T-cell (primary cell): ENCODE results near the gene HP1BP3. TPM values are rescaled to one million over a fixed set of nuclear protein-coding genes. Genes with fewer than 3 reads are reported as not detected.

ENCODE experiments used
- ATAC-seq, 4 experiments: fragments of 200-7000 bp in 3 of 4; fragments of 150-1000 bp in 1 of 4; cut with Tn5 transposase; replicated peaks in 1 of 4; 1 replicate in 3 of 4; 2 replicates in 1 of 4; pipeline ENCODE4 v1.10.0; 2021; ENCODE audit warnings: moderate library complexity in 3 of 4, mild to moderate bottlenecking in 2 of 4, moderate number of reproducible peaks in 1 of 4
- CTCF ChIA-PET, 2 donors: fragments of 300-600 bp; sonication (Branson Sonifier 250); formaldehyde crosslinking; loops; one replicate each; lab custom pipeline; 2022; ENCODE audit warnings: antibody characterized with exemption in 2 of 2; lab: Charles Lee
- POLR2A ChIA-PET, 2 donors: fragments of 300-600 bp; sonication (Branson Sonifier 250); formaldehyde crosslinking; loops; one replicate each; lab custom pipeline; 2022; ENCODE audit warnings: antibody characterized with exemption in 2 of 2; lab: Charles Lee
- DNase-seq, 35 experiments: peaks; one replicate each; pipeline versions ENCODE4 v3.0.0 to v3.0.0-alpha.2; 2013 to 2023
- H3K27ac ChIP-seq: one replicate; pipeline ENCODE4 v1.5.1; 2013; ENCODE audit warnings: low read length
- H3K27me3 ChIP-seq, 2 experiments: replicated peaks in 1 of 2; 1 replicate in 1 of 2; 2 replicates in 1 of 2; pipeline versions ENCODE4 v1.6.1 to v1.7.0; 2013; ENCODE audit warnings: low read length in 1 of 2, mixed read lengths in 1 of 2; ENCODE audit not compliant: control insufficient read depth in 2 of 2, insufficient read depth in 2 of 2; ENCODE audit errors: extremely low read depth in 1 of 2
- H3K36me3 ChIP-seq, 2 donors: 1 replicate in 1 of 2; 2 replicates in 1 of 2; pipeline versions ENCODE4 v1.6.1 to v1.7.0; 2013; ENCODE audit warnings: low read length in 1 of 2; ENCODE audit not compliant: control insufficient read depth in 2 of 2, insufficient read depth in 1 of 2; ENCODE audit errors: extremely low read depth in 1 of 2
- H3K4me1 ChIP-seq, 2 experiments: 1 replicate in 1 of 2; 2 replicates in 1 of 2; pipeline versions ENCODE4 v1.6.1 to v1.7.0; 2013; ENCODE audit warnings: low read length in 2 of 2, mixed read lengths in 1 of 2; ENCODE audit not compliant: insufficient read depth in 2 of 2, control insufficient read depth in 1 of 2; ENCODE audit errors: extremely low read depth in 1 of 2
- H3K4me3 ChIP-seq, 2 donors: 1 replicate in 1 of 2; 2 replicates in 1 of 2; pipeline versions ENCODE4 v1.5.1 to v1.7.0; 2013; ENCODE audit warnings: mild to moderate bottlenecking in 2 of 2, low read length in 1 of 2, moderate library complexity in 1 of 2; ENCODE audit not compliant: control insufficient read depth in 1 of 2; ENCODE audit errors: extremely low read depth in 1 of 2
- H3K9me3 ChIP-seq: 2 replicates; pipeline ENCODE4 v1.7.0; 2013
- H3K27ac Mint-ChIP-seq, 2 donors: one replicate each; pipeline ENCODE4 v1.8.0; 2020 to 2021; ENCODE audit warnings: mild to moderate bottlenecking in 2 of 2, mixed read lengths in 2 of 2
- H3K27me3 Mint-ChIP-seq, 2 donors: one replicate each; pipeline ENCODE4 v1.8.0; 2021 to 2022; ENCODE audit warnings: mixed read lengths in 2 of 2
- H3K36me3 Mint-ChIP-seq: one replicate; pipeline ENCODE4 v1.8.0; 2021; ENCODE audit warnings: mixed read lengths
- H3K4me1 Mint-ChIP-seq, 3 donors: one replicate each; pipeline ENCODE4 v1.8.0; 2020 to 2022; ENCODE audit warnings: mixed read lengths in 3 of 3, mild to moderate bottlenecking in 1 of 3
- H3K4me3 Mint-ChIP-seq, 3 donors: one replicate each; pipeline ENCODE4 v1.8.0; 2020 to 2022; ENCODE audit warnings: mild to moderate bottlenecking in 3 of 3, mixed read lengths in 3 of 3, moderate library complexity in 3 of 3
- H3K9me3 Mint-ChIP-seq, 3 donors: one replicate each; pipeline ENCODE4 v1.8.0; 2020 to 2022; ENCODE audit warnings: mixed read lengths in 3 of 3
- WGBS: methylation state at CpG from one replicate; pipeline ENCODE4 v1.1.5; 2013; ENCODE audit warnings: missing lambda C conversion rate; ENCODE audit not compliant: insufficient coverage; 5-methylcytosine and 5-hydroxymethylcytosine counted together
- total RNA-seq, 35 experiments: library from RNA in 6 of 35; stranded (reverse) in 6 of 35; fragments of 120-200 nt in 1 of 35; gene quantifications; one replicate each; pipeline versions ENCODE4 v1.2.1 to v1.2.4 and lab custom pipeline; 2013 to 2026

The HP1BP3 gene
- total RNA-seq, 5 donors from 2014 or later (not counting 1 experiment from before 2014, with no cell fraction given), result 248 to 279 (median 270) TPM

GRCh38 chr1:20700636-20701215 lies 86.4 kb downstream of the HP1BP3 start:
- Histone ChIP-seq H3K27ac (no peak overlapping the region), H3K36me3 (no peaks in the 10 kb centered on the region), H3K27me3 (peaks cover 0 to 24% of the 10 kb centered on the region in 2 experiments), H3K4me3 (no peak overlapping the region), H3K9me3 (no peaks in the 10 kb centered on the region), H3K4me1 (peaks cover 0 to 14% of the 10 kb centered on the region in 2 experiments)
- H3K4me1 Mint-ChIP-seq, result peaks cover 6 to 10% (median 8%) of the 10 kb centered on the region in 3 donors
- ATAC-seq, result no peak
- DNase-seq, result no peak
- ChIA-PET CTCF (no interaction called here), POLR2A (interaction anchor here in 1 of 2 donors (0.6 kb wide), 1 partner anchor 27 kb away, joined by 6 read pairs; no protein-coding TSS in a partner anchor)
- H3K27me3 Mint-ChIP-seq, result no peaks in the 10 kb centered on the region
- H3K27ac Mint-ChIP-seq, result no peak overlapping the region
- 78% methylated on average over 13 of the region's 17 CpGs for WGBS
- H3K36me3 Mint-ChIP-seq, result no peaks in the 10 kb centered on the region
- no peak overlapping the region for H3K4me3 Mint-ChIP-seq
- H3K9me3 Mint-ChIP-seq, result no peaks in the 10 kb centered on the region

- H3K4me3 Mint-ChIP-seq, result no peak overlapping the region
- H3K9me3 Mint-ChIP-seq, result no peaks in the 10 kb centered on the region
- peaks cover 0 to 15% of the 10 kb centered on the region in 2 experiments for H3K4me1 ChIP-seq
- no peaks in the 10 kb centered on the region for H3K27me3 Mint-ChIP-seq
- ChIA-PET CTCF (interaction anchor here in 1 of 2 donors (0.6 kb wide), 1 partner anchor 66 kb away, joined by 3 read pairs; no protein-coding TSS in a partner anchor), POLR2A (interaction anchor here in 1 of 2 donors (0.6 kb wide), 1 partner anchor 31 kb away, joined by 6 read pairs; no protein-coding TSS in a partner anchor)
- H3K27ac Mint-ChIP-seq, result no peak overlapping the region
- H3K27ac ChIP-seq, result no peak overlapping the region
- 95% methylated on average over 8 of the region's 9 CpGs for WGBS
- no peak overlapping the region for H3K4me3 ChIP-seq
- DNase-seq (no peak), ATAC-seq (no peak)
- H3K9me3 ChIP-seq, result no peaks in the 10 kb centered on the region
- no peaks in the 10 kb centered on the region for H3K36me3 ChIP-seq
- H3K4me1 Mint-ChIP-seq, result peaks cover 6 to 10% (median 8%) of the 10 kb centered on the region in 3 donors
- H3K27me3 ChIP-seq, result peaks cover 0 to 33% of the 10 kb centered on the region in 2 experiments
- no peaks in the 10 kb centered on the region for H3K36me3 Mint-ChIP-seq
These were observed 87.5 kb downstream of the HP1BP3 start for GRCh38 chr1:20699558-20699957.

DNA sequence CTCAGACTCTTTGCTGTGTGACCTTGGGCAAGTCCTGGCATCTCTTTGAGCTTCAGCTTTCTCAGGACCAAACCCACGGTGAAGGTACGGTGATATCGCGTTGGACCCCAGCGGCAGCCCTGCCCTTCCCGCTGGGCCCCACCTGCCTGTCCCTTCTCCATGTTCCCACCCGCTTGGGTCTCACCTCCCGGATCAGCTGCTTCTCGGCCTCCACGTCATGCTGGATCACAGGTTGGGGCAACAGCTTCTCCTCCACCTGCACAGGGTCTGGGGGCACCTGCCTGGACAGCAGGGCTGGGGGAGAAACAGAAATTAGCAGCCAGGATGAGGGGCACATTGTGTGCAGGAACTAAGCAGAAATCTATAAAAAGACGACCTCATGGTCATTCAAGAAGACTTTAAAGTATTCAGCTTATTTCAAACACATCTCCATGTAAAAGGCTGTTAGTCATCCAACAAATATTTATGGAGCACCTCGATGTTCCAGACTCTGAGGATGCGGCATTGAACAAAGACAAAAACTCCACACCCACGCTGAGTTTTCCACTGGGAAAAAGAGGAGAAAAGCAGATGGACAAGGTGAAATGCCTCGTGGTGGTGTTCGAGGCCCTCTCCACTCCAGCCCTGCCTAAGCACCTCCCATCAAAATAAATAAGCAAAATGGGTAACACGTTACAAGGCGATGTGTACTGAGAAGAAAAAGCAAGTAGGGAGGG lies 88.8 kb downstream of the HP1BP3 start:
- H3K9me3 Mint-ChIP-seq, result no peaks in the 10 kb centered on the region
- no peaks in the 10 kb centered on the region for H3K27me3 Mint-ChIP-seq
- CTCF ChIA-PET, result no interaction called here
- no peaks in the 10 kb centered on the region for H3K36me3 Mint-ChIP-seq
- H3K27ac Mint-ChIP-seq, result no peak overlapping the region
- H3K4me3 Mint-ChIP-seq, result peak overlapping the region in 1 of 3 donors; percentile 16
- Histone ChIP-seq H3K36me3 (no peaks in the 10 kb centered on the region), H3K27me3 (peaks cover 0 to 35% of the 10 kb centered on the region in 2 experiments), H3K4me1 (peaks cover 0 to 15% of the 10 kb centered on the region in 2 experiments), H3K27ac (no peak overlapping the region), H3K4me3 (no peak overlapping the region), H3K9me3 (no peaks in the 10 kb centered on the region)
- DNase-seq (no peak), ATAC-seq (no peak)
- POLR2A ChIA-PET, result no interaction called here
- H3K4me1 Mint-ChIP-seq, result peaks cover 6 to 10% (median 8%) of the 10 kb centered on the region in 3 donors
- 88% methylated on average over 10 of the region's 18 CpGs for WGBS

GRCh38 chr1:20697563-20697962 lies 89.5 kb downstream of the HP1BP3 start:
- Mint-ChIP-seq H3K27ac (no peak overlapping the region), H3K27me3 (no peaks in the 10 kb centered on the region), H3K4me1 (peaks cover 6 to 10% (median 8%) of the 10 kb centered on the region in 3 donors), H3K36me3 (no peaks in the 10 kb centered on the region), H3K9me3 (no peaks in the 10 kb centered on the region), H3K4me3 (peak overlapping the region in 1 of 3 donors; percentile 90)
- Histone ChIP-seq H3K27ac (no peak overlapping the region), H3K4me3 (no peak overlapping the region), H3K9me3 (no peaks in the 10 kb centered on the region), H3K27me3 (peaks cover 0 to 35% of the 10 kb centered on the region in 2 experiments), H3K36me3 (no peaks in the 10 kb centered on the region), H3K4me1 (peaks cover 0 to 15% of the 10 kb centered on the region in 2 experiments)
- WGBS, result 83% methylated on average over 9 of the region's 12 CpGs
- DNase-seq, result no peak
- no peak for ATAC-seq
- CTCF ChIA-PET, result interaction anchor here (0.5 to 1.7 kb wide), 4 partner anchors 21 to 1323 kb away, joined by 3 to 19 read pairs (median 4); partner anchors contain the start of gene KIF17 (in 1 of the 2)
- POLR2A ChIA-PET, result no interaction called here

GRCh38 chr1:20696397-20697333 lies 90.4 kb downstream of the HP1BP3 start:
- Mint-ChIP-seq H3K36me3 (no peaks in the 10 kb centered on the region), H3K9me3 (no peaks in the 10 kb centered on the region), H3K4me1 (peaks cover 6 to 10% (median 8%) of the 10 kb centered on the region in 3 donors), H3K27ac (peak overlapping the region in 1 of 2 donors; percentile 63), H3K4me3 (peak overlapping the region; percentile 81 to 90 (median 86)), H3K27me3 (no peaks in the 10 kb centered on the region)
- 3% methylated on average over 41 of the region's 46 CpGs for WGBS
- Histone ChIP-seq H3K4me1 (peaks cover 0 to 15% of the 10 kb centered on the region in 2 experiments), H3K9me3 (no peaks in the 10 kb centered on the region), H3K27me3 (peaks cover 0 to 35% of the 10 kb centered on the region in 2 experiments), H3K27ac (no peak overlapping the region), H3K4me3 (peak overlapping the region; percentile 70 to 88), H3K36me3 (no peaks in the 10 kb centered on the region)
- ATAC-seq (peak; percentile 94 to 96 (median 94)), DNase-seq (peak; percentile 38 to 80 (median 65))
- CTCF ChIA-PET, result interaction anchor here (0.5 to 1.7 kb wide), 14 partner anchors 21 to 1665 kb away, joined by 3 to 24 read pairs (median 3); partner anchors contain the start of gene KIF17 (in 1 of the 2)
- POLR2A ChIA-PET, result interaction anchor here in 1 of 2 donors (1.1 kb wide), 1 partner anchor 498 kb away, joined by 3 read pairs; no protein-coding TSS in a partner anchor
